Measurements from ENCODE around the gene CTIF. TPM values are rescaled to one million over a fixed set of nuclear protein-coding genes. Genes with fewer than 3 reads are reported as not detected.
"Not testable (repeated sequence)": the region's sequence is repeated elsewhere in the genome, so short reads cannot be mapped to it uniquely, and the experiment has no call there.

The CTIF gene
- total and polyA plus RNA-seq, 5 donors: 41.0 to 78.2 (median 48.5) TPM

GRCh38 chr18:48867978-48868377, 329.1 kb downstream of the CTIF start:
- intact Hi-C loops (cut with DNase I): no loop called here
- 93% methylated on average over 1 of the region's 1 CpG for WGBS
- Histone ChIP-seq H3K27ac (ENCODE audit: low read length) (no peak overlapping the region), H3K9me3 (ENCODE audit: control insufficient read depth, low read length) (no peaks in the 10 kb centered on the region), H3K27me3 (ENCODE audit: control insufficient read depth, insufficient read depth) (no peaks in the 10 kb centered on the region), H3K4me3 (ENCODE audit: low read length) (no peak overlapping the region), H3K4me1 (ENCODE audit: control insufficient read depth, insufficient read depth, low read length) (peaks cover 5% of the 10 kb centered on the region)
- DNase-seq (no peak), ATAC-seq (no peak)

- H3K4me1 ChIP-seq (ENCODE audit: control insufficient read depth, insufficient read depth, low read length): no peaks in the 10 kb centered on the region
- H3K27ac ChIP-seq (ENCODE audit: low read length): no peak overlapping the region
- peak in 1 of 3 donors; percentile 31 for DNase-seq
- intact Hi-C loops (cut with DNase I): no loop called here
- WGBS: 74% methylated on average over 14 of the region's 14 CpGs
- no peaks in the 10 kb centered on the region for H3K27me3 ChIP-seq (ENCODE audit: control insufficient read depth, insufficient read depth)
- ATAC-seq: no peak
- H3K4me3 ChIP-seq (ENCODE audit: low read length): no peak overlapping the region
- no peaks in the 10 kb centered on the region for H3K9me3 ChIP-seq (ENCODE audit: control insufficient read depth, low read length)
Observed at GRCh38 chr18:48868468-48869466, 329.9 kb downstream of the CTIF start.

GRCh38 chr18:48869591-48869990, 330.8 kb downstream of the CTIF start:
- ATAC-seq (no peak), DNase-seq (peak in 1 of 3 donors; percentile 35)
- Histone ChIP-seq H3K27me3 (ENCODE audit: control insufficient read depth, insufficient read depth) (no peaks in the 10 kb centered on the region), H3K4me1 (ENCODE audit: control insufficient read depth, insufficient read depth, low read length) (no peaks in the 10 kb centered on the region), H3K27ac (ENCODE audit: low read length) (no peak overlapping the region), H3K9me3 (ENCODE audit: control insufficient read depth, low read length) (no peaks in the 10 kb centered on the region), H3K4me3 (ENCODE audit: low read length) (no peak overlapping the region)
- WGBS: 80% methylated on average over 5 of the region's 5 CpGs
- intact Hi-C loops (cut with DNase I): no loop called here

GRCh38 chr18:48870926-48871325, 332.1 kb downstream of the CTIF start:
- WGBS: 92% methylated on average over 13 of the region's 13 CpGs
- peak in 2 of 3 donors; percentile 14 to 35 for DNase-seq

GRCh38 chr18:48871391-48872166, 332.7 kb downstream of the CTIF start:
- Histone ChIP-seq H3K4me3 (ENCODE audit: low read length) (no peak overlapping the region), H3K27me3 (ENCODE audit: control insufficient read depth, insufficient read depth) (no peaks in the 10 kb centered on the region), H3K27ac (ENCODE audit: low read length) (no peak overlapping the region), H3K9me3 (ENCODE audit: control insufficient read depth, low read length) (no peaks in the 10 kb centered on the region), H3K4me1 (ENCODE audit: control insufficient read depth, insufficient read depth, low read length) (no peaks in the 10 kb centered on the region)
- DNase-seq: peak in 1 of 3 donors; percentile 22
- intact Hi-C loops (cut with DNase I): no loop called here
- 95% methylated on average over 23 of the region's 23 CpGs for WGBS
- no peak for ATAC-seq

More at GRCh38 chr18:48870926-48871325, 332.1 kb downstream of the CTIF start:
- ATAC-seq; intact Hi-C loops (cut with DNase I); H3K4me1 ChIP-seq (ENCODE audit: control insufficient read depth, insufficient read depth, low read length); H3K9me3 ChIP-seq (ENCODE audit: control insufficient read depth, low read length); H3K27ac ChIP-seq (ENCODE audit: low read length); H3K4me3 ChIP-seq (ENCODE audit: low read length); H3K27me3 ChIP-seq (ENCODE audit: control insufficient read depth, insufficient read depth): not testable (repeated sequence)

GRCh38 chr18:48872234-48873145, 333.7 kb downstream of the CTIF start:
- no peaks in the 10 kb centered on the region for H3K9me3 ChIP-seq (ENCODE audit: control insufficient read depth, low read length)
- 83% methylated on average over 20 of the region's 20 CpGs for WGBS
- intact Hi-C loops (cut with DNase I): no loop called here
- no peaks in the 10 kb centered on the region for H3K4me1 ChIP-seq (ENCODE audit: control insufficient read depth, insufficient read depth, low read length)
- no peak overlapping the region for H3K27ac ChIP-seq (ENCODE audit: low read length)
- DNase-seq (peak in 2 of 3 donors; percentile 24 to 48), ATAC-seq (no peak)
- H3K27me3 ChIP-seq (ENCODE audit: control insufficient read depth, insufficient read depth): no peaks in the 10 kb centered on the region
- H3K4me3 ChIP-seq (ENCODE audit: low read length): no peak overlapping the region

GRCh38 chr18:48874233-48874632, 335.4 kb downstream of the CTIF start:
- Histone ChIP-seq H3K4me1 (ENCODE audit: control insufficient read depth, insufficient read depth, low read length) (no peaks in the 10 kb centered on the region), H3K9me3 (ENCODE audit: control insufficient read depth, low read length) (no peaks in the 10 kb centered on the region), H3K27ac (ENCODE audit: low read length) (no peak overlapping the region), H3K27me3 (ENCODE audit: control insufficient read depth, insufficient read depth) (no peaks in the 10 kb centered on the region), H3K4me3 (ENCODE audit: low read length) (no peak overlapping the region)
- intact Hi-C loops (cut with DNase I): no loop called here
- WGBS: 78% methylated on average over 5 of the region's 5 CpGs
- ATAC-seq (no peak), DNase-seq (peak in 1 of 3 donors; percentile 44)

- Histone ChIP-seq H3K27ac (ENCODE audit: low read length) (no peak overlapping the region), H3K9me3 (ENCODE audit: control insufficient read depth, low read length) (no peaks in the 10 kb centered on the region), H3K4me3 (ENCODE audit: low read length) (no peak overlapping the region), H3K27me3 (ENCODE audit: control insufficient read depth, insufficient read depth) (no peaks in the 10 kb centered on the region), H3K4me1 (ENCODE audit: control insufficient read depth, insufficient read depth, low read length) (no peaks in the 10 kb centered on the region)
- DNase-seq (peak in 1 of 3 donors; percentile 48), ATAC-seq (no peak)
- intact Hi-C loops (cut with DNase I): no loop called here
- WGBS: 76% methylated on average over 15 of the region's 15 CpGs
Observed at GRCh38 chr18:48874701-48875162, 335.9 kb downstream of the CTIF start.

GRCh38 chr18:48875314-48875941, 336.6 kb downstream of the CTIF start:
- intact Hi-C loops (cut with DNase I): no loop called here
- H3K27ac ChIP-seq (ENCODE audit: low read length): no peak overlapping the region
- no peaks in the 10 kb centered on the region for H3K27me3 ChIP-seq (ENCODE audit: control insufficient read depth, insufficient read depth)
- H3K4me1 ChIP-seq (ENCODE audit: control insufficient read depth, insufficient read depth, low read length): no peaks in the 10 kb centered on the region
- H3K4me3 ChIP-seq (ENCODE audit: low read length): no peak overlapping the region
- DNase-seq (peak in 1 of 3 donors; percentile 22), ATAC-seq (no peak)
- 92% methylated on average over 18 of the region's 18 CpGs for WGBS
- no peaks in the 10 kb centered on the region for H3K9me3 ChIP-seq (ENCODE audit: control insufficient read depth, low read length)

GRCh38 chr18:48875942-48876511, 337.2 kb downstream of the CTIF start:
- H3K27me3 ChIP-seq (ENCODE audit: control insufficient read depth, insufficient read depth): no peaks in the 10 kb centered on the region
- no peaks in the 10 kb centered on the region for H3K4me1 ChIP-seq (ENCODE audit: control insufficient read depth, insufficient read depth, low read length)
- intact Hi-C loops (cut with DNase I): no loop called here
- peak in 1 of 3 donors; percentile 64 for DNase-seq
- ATAC-seq: no peak
- no peak overlapping the region for H3K27ac ChIP-seq (ENCODE audit: low read length)
- H3K4me3 ChIP-seq (ENCODE audit: low read length): no peak overlapping the region
- H3K9me3 ChIP-seq (ENCODE audit: control insufficient read depth, low read length): no peaks in the 10 kb centered on the region
- WGBS: 54% methylated on average over 15 of the region's 15 CpGs
